ENCODE measurements around the gene ZNF605.

DNA sequence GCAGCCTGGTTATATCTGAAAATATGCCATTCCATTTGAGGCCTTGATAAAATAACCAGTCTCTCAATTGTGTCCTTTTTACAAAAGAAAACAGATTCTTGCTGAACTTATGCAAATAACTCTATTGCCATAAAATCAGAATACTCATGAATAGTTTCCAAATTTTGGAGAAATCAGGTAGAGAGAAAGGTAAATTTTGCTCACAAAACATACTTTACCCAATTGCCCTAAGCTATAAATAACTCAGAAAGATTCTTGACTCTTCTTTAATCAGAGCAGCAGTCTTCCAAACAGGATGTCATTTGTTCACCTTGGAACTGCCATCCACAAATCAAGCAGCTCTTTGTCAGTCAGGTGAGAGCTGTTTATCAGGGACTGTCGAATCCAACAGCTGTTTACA is 42.6 kb upstream of the ZNF605 start:
- TF ChIP-seq POLR2A (conservative IDR thresholded peaks at IDR 0.05) (no peak), ETV6 (IDR thresholded peaks at IDR 0.05; ENCODE audit: borderline replicate concordance in 1 of 2, low read depth in 2 of 2, low read length in 1 of 2) (no peak), ETV6 (CRISPR knock-in tag; IDR thresholded peaks at IDR 0.05; ENCODE audit: borderline replicate concordance) (no peak), RNF2 (IDR thresholded peaks at IDR 0.05) (no peak), U2AF2 (optimal IDR thresholded peaks at IDR 0.05; ENCODE audit: low read depth, low read length) (no peak), NFE2L1 (tag; IDR thresholded peaks at IDR 0.05; ENCODE audit: borderline replicate concordance, low read depth) (no peak), ZNF436 (CRISPR knock-in tag; IDR thresholded peaks at IDR 0.05) (no peak), SNIP1 (IDR thresholded peaks at IDR 0.05; ENCODE audit: low read depth) (no peak), ZNF274 (IDR thresholded peaks at IDR 0.05; ENCODE audit: borderline replicate concordance, low read depth, low read length) (no peak), SP1 (CRISPR knock-in tag; IDR thresholded peaks at IDR 0.05) (no peak), YBX1 (IDR thresholded peaks at IDR 0.05) (no peak), MYC (IDR thresholded peaks at IDR 0.05; ENCODE audit: low read depth, low read length) (no peak), MYC (CRISPR knock-in tag; IDR thresholded peaks at IDR 0.05; ENCODE audit: borderline replicate concordance, low read depth) (no peak)
- TF ChIP-seq, protein P1, sequence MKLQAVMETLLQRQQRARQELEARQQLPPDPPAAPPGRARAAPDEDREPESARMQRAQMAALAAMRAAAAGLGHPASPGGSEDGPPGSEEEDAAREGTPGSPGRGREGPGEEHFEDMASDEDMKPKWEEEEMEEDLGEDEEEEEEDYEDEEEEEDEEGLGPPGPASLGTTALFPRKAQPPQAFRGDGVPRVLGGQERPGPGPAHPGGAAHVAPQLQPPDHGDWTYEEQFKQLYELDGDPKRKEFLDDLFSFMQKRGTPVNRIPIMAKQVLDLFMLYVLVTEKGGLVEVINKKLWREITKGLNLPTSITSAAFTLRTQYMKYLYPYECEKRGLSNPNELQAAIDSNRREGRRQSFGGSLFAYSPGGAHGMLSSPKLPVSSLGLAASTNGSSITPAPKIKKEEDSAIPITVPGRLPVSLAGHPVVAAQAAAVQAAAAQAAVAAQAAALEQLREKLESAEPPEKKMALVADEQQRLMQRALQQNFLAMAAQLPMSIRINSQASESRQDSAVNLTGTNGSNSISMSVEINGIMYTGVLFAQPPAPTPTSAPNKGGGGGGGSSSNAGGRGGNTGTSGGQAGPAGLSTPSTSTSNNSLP (IDR thresholded peaks at IDR 0.05; ENCODE audit: borderline replicate concordance, low read depth, low read length) = no peak
- TF ChIP-seq, protein P2, sequence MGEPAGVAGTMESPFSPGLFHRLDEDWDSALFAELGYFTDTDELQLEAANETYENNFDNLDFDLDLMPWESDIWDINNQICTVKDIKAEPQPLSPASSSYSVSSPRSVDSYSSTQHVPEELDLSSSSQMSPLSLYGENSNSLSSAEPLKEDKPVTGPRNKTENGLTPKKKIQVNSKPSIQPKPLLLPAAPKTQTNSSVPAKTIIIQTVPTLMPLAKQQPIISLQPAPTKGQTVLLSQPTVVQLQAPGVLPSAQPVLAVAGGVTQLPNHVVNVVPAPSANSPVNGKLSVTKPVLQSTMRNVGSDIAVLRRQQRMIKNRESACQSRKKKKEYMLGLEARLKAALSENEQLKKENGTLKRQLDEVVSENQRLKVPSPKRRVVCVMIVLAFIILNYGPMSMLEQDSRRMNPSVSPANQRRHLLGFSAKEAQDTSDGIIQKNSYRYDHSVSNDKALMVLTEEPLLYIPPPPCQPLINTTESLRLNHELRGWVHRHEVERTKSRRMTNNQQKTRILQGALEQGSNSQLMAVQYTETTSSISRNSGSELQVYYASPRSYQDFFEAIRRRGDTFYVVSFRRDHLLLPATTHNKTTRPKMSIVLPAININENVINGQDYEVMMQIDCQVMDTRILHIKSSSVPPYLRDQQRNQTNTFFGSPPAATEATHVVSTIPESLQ (CRISPR knock-in tag; IDR thresholded peaks at IDR 0.05) = no peak
